Measurements from ENCODE around the gene ATP6V0E1.
"Not testable (repeated sequence)": the region's sequence is repeated elsewhere in the genome, so short reads cannot be mapped to it uniquely, and the experiment has no call there.

ATP6V0E1 gene

GRCh38 chr5:173055983-173056782, 72.6 kb downstream of the ATP6V0E1 start, which contains the start of gene CREBRF:
Gene CREBRF, plus strand, starts transcription at chr5:173056352. Its CDS starts 24,424 bp downstream, at chr5:173080776.
- H3K27ac ChIP-seq: peak within 1 kb of the TSS; percentile 88 to 99 (median 96)
- peak within 1 kb of the TSS; percentile 96 to 100 (median 99) for H3K4me3 ChIP-seq

DNA sequence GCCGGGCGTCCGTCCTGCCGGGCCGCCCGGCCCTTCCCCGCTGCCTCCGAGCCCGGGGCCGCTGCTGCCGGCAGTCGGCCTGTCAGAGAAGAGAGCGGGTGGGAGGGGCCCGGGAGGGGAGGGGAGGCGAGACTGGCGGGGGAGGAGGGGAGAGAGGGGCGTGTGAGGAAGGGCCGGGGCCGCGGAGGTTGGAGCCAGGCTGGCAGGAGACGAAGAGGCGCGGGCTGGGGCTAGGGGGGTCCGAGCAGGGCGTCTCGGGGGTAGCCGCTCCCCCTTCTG, 73.2 kb downstream of the ATP6V0E1 start:
- Histone ChIP-seq H3K27ac (peak overlapping the region; percentile 88 to 99 (median 96)), H3K4me3 (peak overlapping the region; percentile 96 to 100 (median 99))

- H3K27ac ChIP-seq: peak overlapping the region; percentile 88 to 99 (median 96)
- peak overlapping the region; percentile 96 to 100 (median 99) for H3K4me3 ChIP-seq
Measured at GRCh38 chr5:173057062-173057924, 73.7 kb downstream of the ATP6V0E1 start.

DNA sequence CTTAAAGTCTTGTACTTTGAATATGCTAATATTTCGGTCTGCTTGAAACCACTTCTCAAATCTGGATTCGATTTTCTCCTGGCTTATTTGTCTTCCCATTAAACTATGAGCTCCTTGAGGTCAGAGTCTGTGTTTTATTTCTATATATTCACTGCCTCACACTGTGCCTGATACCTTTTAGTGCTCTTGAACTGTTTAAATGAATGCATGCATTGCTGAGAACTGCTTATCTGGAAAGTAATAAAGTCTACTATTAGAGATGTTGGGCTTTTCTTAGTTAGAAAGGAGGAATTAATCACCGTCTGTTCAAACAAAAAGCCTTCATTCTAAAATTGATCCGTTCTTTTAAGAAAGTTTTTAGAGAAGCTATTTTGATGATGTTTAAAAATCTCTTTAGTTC, 78.6 kb downstream of the ATP6V0E1 start:
- no peak overlapping the region for H3K4me3 ChIP-seq
- no peak overlapping the region for H3K27ac ChIP-seq

- Histone ChIP-seq H3K27ac (peak overlapping the region in 1 of 21 experiments; percentile 19), H3K4me3 (no peak overlapping the region)
Measured at GRCh38 chr5:173065155-173065554, 81.6 kb downstream of the ATP6V0E1 start.

DNA sequence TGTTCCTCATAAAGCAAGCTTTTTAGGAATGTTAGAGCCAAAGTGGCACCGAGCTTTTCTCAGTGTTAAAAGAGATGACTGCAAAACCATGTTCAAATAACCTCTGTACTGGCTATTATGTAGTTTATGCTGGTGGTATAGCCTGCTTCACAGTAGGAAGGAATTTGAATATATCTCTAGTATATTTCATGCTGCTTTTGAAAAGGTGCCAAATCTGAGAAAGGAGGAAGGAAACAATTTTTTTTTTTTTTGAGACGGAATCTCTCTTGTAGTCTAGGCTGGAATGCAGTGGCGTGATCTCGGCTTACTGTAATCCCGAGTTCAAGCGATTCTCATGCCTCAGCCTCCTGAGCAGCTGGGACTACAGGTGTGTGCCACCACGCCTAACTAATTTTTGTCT, 86.1 kb downstream of the ATP6V0E1 start:
- Histone ChIP-seq H3K4me3 (no peak overlapping the region), H3K27ac (no peak overlapping the region)

DNA sequence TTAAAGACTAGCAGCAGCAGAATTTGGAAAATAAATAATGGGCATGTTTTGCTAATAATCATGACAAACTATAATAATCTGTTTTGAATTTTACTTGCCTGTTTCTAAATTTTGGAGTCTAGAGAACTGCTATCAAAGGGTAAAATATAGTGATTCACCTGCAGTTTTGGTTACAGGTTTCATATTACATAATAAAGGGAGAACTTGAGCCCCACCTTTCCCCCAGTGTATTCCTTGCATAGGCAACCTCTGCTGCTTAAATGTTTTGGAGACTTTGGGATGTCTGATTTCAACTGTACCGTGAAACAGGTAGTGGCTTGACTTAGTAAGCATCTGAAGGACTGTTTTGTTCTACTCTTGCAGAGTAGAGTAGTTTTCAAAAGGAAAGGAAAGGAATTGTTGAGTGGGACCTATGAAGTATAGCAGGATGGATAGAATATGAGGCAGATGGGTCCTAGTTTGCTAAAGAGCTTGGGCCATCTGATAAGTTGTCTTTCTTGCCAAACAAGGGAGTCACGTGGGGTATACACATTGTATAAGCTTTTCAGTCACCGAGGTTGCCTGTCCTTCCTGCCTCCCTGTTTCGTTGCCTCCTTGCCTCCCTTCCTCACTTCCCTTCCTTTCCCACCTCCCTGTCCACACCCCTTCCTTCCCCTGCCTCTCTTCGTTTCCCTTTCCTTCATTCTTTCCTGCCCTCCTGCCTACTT, 91.7 kb downstream of the ATP6V0E1 start:
- no peak overlapping the region for H3K4me3 ChIP-seq
- H3K27ac ChIP-seq: no peak overlapping the region

- H3K4me3 ChIP-seq: no peak overlapping the region
Measured at GRCh38 chr5:173075970-173076369, 92.4 kb downstream of the ATP6V0E1 start.

GRCh38 chr5:173076471-173076870, 92.9 kb downstream of the ATP6V0E1 start:
- not testable (repeated sequence) for H3K27ac ChIP-seq, H3K4me3 ChIP-seq

More at GRCh38 chr5:173075970-173076369, 92.4 kb downstream of the ATP6V0E1 start:
- H3K27ac ChIP-seq: no peak overlapping the region

DNA sequence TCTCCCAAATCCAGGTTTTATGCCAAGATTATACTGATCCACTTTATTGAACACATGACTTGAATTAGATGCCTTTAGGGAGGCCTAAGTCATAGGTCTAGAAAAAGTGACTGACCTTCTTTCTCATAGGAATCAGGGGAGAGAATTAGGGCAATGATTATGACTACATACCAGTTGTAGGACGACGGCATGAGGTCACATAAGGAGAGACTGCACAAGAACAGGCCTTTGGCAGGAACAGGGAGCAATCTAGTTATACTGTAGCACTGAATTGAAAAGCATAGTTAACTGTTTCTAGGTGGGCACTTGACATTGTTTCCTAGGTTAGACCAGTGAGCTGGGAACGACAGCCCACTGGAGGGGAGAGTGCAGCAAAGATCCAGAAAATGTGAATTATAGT, 95.3 kb downstream of the ATP6V0E1 start:
- H3K4me3 ChIP-seq: no peak overlapping the region
- H3K27ac ChIP-seq: no peak overlapping the region

All from skin epidermis (tissue), 12 donors.